ENCODE results near the gene SLC16A8.
"Not testable (repeated sequence)": the region's sequence is repeated elsewhere in the genome, so short reads cannot be mapped to it uniquely, and the experiment has no call there.

The SLC16A8 gene

GRCh38 chr22:38125038-38125610 lies 41.1 kb upstream of the SLC16A8 start:
- Histone ChIP-seq H3K4me3 (ENCODE audit: low read length) (no peak overlapping the region), H3K27ac (ENCODE audit: low read length) (no peak overlapping the region), H3K9me3 (ENCODE audit: control insufficient read depth, insufficient read depth, low read length) (no peaks in the 10 kb centered on the region), H3K27me3 (ENCODE audit: control insufficient read depth, insufficient read depth, low read length) (no peaks in the 10 kb centered on the region), H3K4me1 (ENCODE audit: control insufficient read depth, insufficient read depth, low read length) (no peaks in the 10 kb centered on the region; the same call in 1 of the 2 replicates), H3K36me3 (ENCODE audit: control insufficient read depth, insufficient read depth, low read length) (no peaks in the 10 kb centered on the region; the same call in 1 of the 2 replicates)
- no peak for DNase-seq (ENCODE audit: low read depth, low spot score)
- WGBS (ENCODE audit: insufficient coverage, insufficient read length) = no CpG with 5 or more reads among the region's 14 CpGs

GRCh38 chr22:38124236-38124974 lies 40.4 kb upstream of the SLC16A8 start:
- H3K9me3 ChIP-seq (ENCODE audit: control insufficient read depth, insufficient read depth, low read length) = no peaks in the 10 kb centered on the region
- H3K27ac ChIP-seq (ENCODE audit: low read length) = no peak overlapping the region
- no peaks in the 10 kb centered on the region; the same call in 1 of the 2 replicates for H3K36me3 ChIP-seq (ENCODE audit: control insufficient read depth, insufficient read depth, low read length)
- H3K27me3 ChIP-seq (ENCODE audit: control insufficient read depth, insufficient read depth, low read length) = no peaks in the 10 kb centered on the region
- no peaks in the 10 kb centered on the region; the same call in 1 of the 2 replicates for H3K4me1 ChIP-seq (ENCODE audit: control insufficient read depth, insufficient read depth, low read length)
- DNase-seq (ENCODE audit: low read depth, low spot score) = no peak
- WGBS (ENCODE audit: insufficient coverage, insufficient read length) = no CpG with 5 or more reads among the region's 21 CpGs
- H3K4me3 ChIP-seq (ENCODE audit: low read length) = no peak overlapping the region

- no peak for DNase-seq (ENCODE audit: low read depth, low spot score)
- Histone ChIP-seq H3K4me3 (ENCODE audit: low read length) (no peak overlapping the region), H3K4me1 (ENCODE audit: control insufficient read depth, insufficient read depth, low read length) (no peaks in the 10 kb centered on the region; the same call in 1 of the 2 replicates), H3K27ac (ENCODE audit: low read length) (no peak overlapping the region), H3K27me3 (ENCODE audit: control insufficient read depth, insufficient read depth, low read length) (no peaks in the 10 kb centered on the region), H3K9me3 (ENCODE audit: control insufficient read depth, insufficient read depth, low read length) (no peaks in the 10 kb centered on the region), H3K36me3 (ENCODE audit: control insufficient read depth, insufficient read depth, low read length) (no peaks in the 10 kb centered on the region; the same call in 1 of the 2 replicates)
- no CpG with 5 or more reads among the region's 6 CpGs for WGBS (ENCODE audit: insufficient coverage, insufficient read length)
Measured at GRCh38 chr22:38122616-38123015, 38.6 kb upstream of the SLC16A8 start.

- Histone ChIP-seq H3K4me3 (ENCODE audit: low read length) (no peak overlapping the region), H3K27ac (ENCODE audit: low read length) (no peak overlapping the region)
- no CpG with 5 or more reads among the region's 28 CpGs for WGBS (ENCODE audit: insufficient coverage, insufficient read length)
Measured at GRCh38 chr22:38120359-38121110, 36.6 kb upstream of the SLC16A8 start.

GRCh38 chr22:38118747-38119146 lies 34.8 kb upstream of the SLC16A8 start:
- not testable (repeated sequence) for H3K27ac ChIP-seq (ENCODE audit: low read length); H3K4me1 ChIP-seq (ENCODE audit: control insufficient read depth, insufficient read depth, low read length); H3K4me3 ChIP-seq (ENCODE audit: low read length); DNase-seq (ENCODE audit: low read depth, low spot score); H3K27me3 ChIP-seq (ENCODE audit: control insufficient read depth, insufficient read depth, low read length); H3K9me3 ChIP-seq (ENCODE audit: control insufficient read depth, insufficient read depth, low read length); H3K36me3 ChIP-seq (ENCODE audit: control insufficient read depth, insufficient read depth, low read length)
- WGBS (ENCODE audit: insufficient coverage, insufficient read length) = no CpG with 5 or more reads among the region's 2 CpGs

More at GRCh38 chr22:38120359-38121110, 36.6 kb upstream of the SLC16A8 start:
- Histone ChIP-seq H3K36me3 (ENCODE audit: control insufficient read depth, insufficient read depth, low read length) (0 out of 2 replicates have a peak, but pooled peaks cover under 1% of the 10 kb centered on the region), H3K9me3 (ENCODE audit: control insufficient read depth, insufficient read depth, low read length) (no peaks in the 10 kb centered on the region), H3K27me3 (ENCODE audit: control insufficient read depth, insufficient read depth, low read length) (no peaks in the 10 kb centered on the region), H3K4me1 (ENCODE audit: control insufficient read depth, insufficient read depth, low read length) (no peaks in the 10 kb centered on the region; the same call in 1 of the 2 replicates)
- no peak for DNase-seq (ENCODE audit: low read depth, low spot score)

- no peak overlapping the region for H3K4me3 ChIP-seq (ENCODE audit: low read length)
- no peak for DNase-seq (ENCODE audit: low read depth, low spot score)
- H3K27ac ChIP-seq (ENCODE audit: low read length) = no peak overlapping the region
- peaks cover 3% of the 10 kb centered on the region; the same call in 1 of the 2 replicates for H3K36me3 ChIP-seq (ENCODE audit: control insufficient read depth, insufficient read depth, low read length)
- H3K27me3 ChIP-seq (ENCODE audit: control insufficient read depth, insufficient read depth, low read length) = no peaks in the 10 kb centered on the region
- H3K4me1 ChIP-seq (ENCODE audit: control insufficient read depth, insufficient read depth, low read length) = peaks cover 1% of the 10 kb centered on the region; the same call in 1 of the 2 replicates
- WGBS (ENCODE audit: insufficient coverage, insufficient read length) = no CpG with 5 or more reads among the region's 3 CpGs
- H3K9me3 ChIP-seq (ENCODE audit: control insufficient read depth, insufficient read depth, low read length) = no peaks in the 10 kb centered on the region
Measured at GRCh38 chr22:38118182-38118581, 34.2 kb upstream of the SLC16A8 start.

- H3K27me3 ChIP-seq (ENCODE audit: control insufficient read depth, insufficient read depth, low read length); H3K4me1 ChIP-seq (ENCODE audit: control insufficient read depth, insufficient read depth, low read length); H3K27ac ChIP-seq (ENCODE audit: low read length); H3K4me3 ChIP-seq (ENCODE audit: low read length); H3K9me3 ChIP-seq (ENCODE audit: control insufficient read depth, insufficient read depth, low read length); H3K36me3 ChIP-seq (ENCODE audit: control insufficient read depth, insufficient read depth, low read length); DNase-seq (ENCODE audit: low read depth, low spot score): not testable (repeated sequence)
- no CpG with 5 or more reads among the region's 10 CpGs for WGBS (ENCODE audit: insufficient coverage, insufficient read length)
Measured at GRCh38 chr22:38117556-38117955, 33.6 kb upstream of the SLC16A8 start.

GRCh38 chr22:38115423-38116205 lies 31.6 kb upstream of the SLC16A8 start:
- no peak for DNase-seq (ENCODE audit: low read depth, low spot score)
- WGBS (ENCODE audit: insufficient coverage, insufficient read length) = no CpG with 5 or more reads among the region's 31 CpGs
- H3K9me3 ChIP-seq (ENCODE audit: control insufficient read depth, insufficient read depth, low read length) = no peaks in the 10 kb centered on the region
- H3K36me3 ChIP-seq (ENCODE audit: control insufficient read depth, insufficient read depth, low read length) = peaks cover 3% of the 10 kb centered on the region
- no peak overlapping the region for H3K4me3 ChIP-seq (ENCODE audit: low read length)
- H3K27ac ChIP-seq (ENCODE audit: low read length) = no peak overlapping the region
- H3K27me3 ChIP-seq (ENCODE audit: control insufficient read depth, insufficient read depth, low read length) = no peaks in the 10 kb centered on the region
- peaks cover 1% of the 10 kb centered on the region; the same call in 1 of the 2 replicates for H3K4me1 ChIP-seq (ENCODE audit: control insufficient read depth, insufficient read depth, low read length)

GRCh38 chr22:38114484-38115398 lies 30.8 kb upstream of the SLC16A8 start:
- H3K27me3 ChIP-seq (ENCODE audit: control insufficient read depth, insufficient read depth, low read length) = no peaks in the 10 kb centered on the region
- H3K4me3 ChIP-seq (ENCODE audit: low read length) = no peak overlapping the region
- peaks cover 5% of the 10 kb centered on the region; the same call in 1 of the 2 replicates for H3K4me1 ChIP-seq (ENCODE audit: control insufficient read depth, insufficient read depth, low read length)
- no peak overlapping the region for H3K27ac ChIP-seq (ENCODE audit: low read length)
- WGBS (ENCODE audit: insufficient coverage, insufficient read length) = no CpG with 5 or more reads among the region's 32 CpGs
- no peak for DNase-seq (ENCODE audit: low read depth, low spot score)
- H3K36me3 ChIP-seq (ENCODE audit: control insufficient read depth, insufficient read depth, low read length) = peaks cover 3% of the 10 kb centered on the region
- H3K9me3 ChIP-seq (ENCODE audit: control insufficient read depth, insufficient read depth, low read length) = no peaks in the 10 kb centered on the region

Data from iPS DF 6.9 (cell line).